HG03571 (cell line): ENCODE results near the gene VSTM4.

ENCODE experiments used
- ATAC-seq: cut with Tn5 transposase; IDR thresholded peaks from one replicate; pipeline ENCODE4 v1.9.1; 2021; ENCODE audit not compliant: unreplicated experiment

The VSTM4 gene

DNA sequence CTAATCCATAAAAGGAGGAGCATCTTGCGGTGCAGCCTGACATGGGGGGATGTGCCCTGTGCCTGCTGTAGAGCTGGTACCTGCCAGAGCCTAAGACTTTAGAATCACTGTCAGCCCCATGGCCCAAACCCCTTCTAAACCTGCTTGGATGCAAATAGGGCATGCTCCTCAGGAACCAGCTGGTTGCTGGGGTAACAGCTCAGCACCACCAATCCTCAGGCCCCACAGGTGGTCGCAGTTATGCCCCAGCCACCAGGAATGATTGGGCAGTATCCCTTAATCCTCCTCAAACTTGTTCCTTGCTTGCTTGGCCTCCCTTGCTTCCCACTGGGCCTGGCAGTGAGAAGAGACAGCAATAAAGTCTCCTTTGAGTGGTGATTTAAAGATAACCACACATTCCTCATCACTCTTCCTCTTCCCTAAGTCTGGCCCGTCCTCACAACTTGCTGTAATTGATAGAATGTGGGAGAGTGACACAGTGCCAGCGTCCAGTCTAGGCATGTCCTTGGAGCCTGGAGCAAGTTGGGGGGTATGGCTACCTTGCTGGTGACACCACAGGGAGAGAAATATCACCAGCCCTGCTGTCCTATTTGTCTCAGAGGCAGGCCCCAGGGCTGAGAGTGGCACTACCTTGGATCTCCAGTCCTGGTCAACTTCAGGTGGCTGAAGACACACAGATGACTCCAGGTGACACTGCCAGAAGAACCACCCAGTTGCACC, 43.0 kb downstream of the VSTM4 start:
- no peak for ATAC-seq

DNA sequence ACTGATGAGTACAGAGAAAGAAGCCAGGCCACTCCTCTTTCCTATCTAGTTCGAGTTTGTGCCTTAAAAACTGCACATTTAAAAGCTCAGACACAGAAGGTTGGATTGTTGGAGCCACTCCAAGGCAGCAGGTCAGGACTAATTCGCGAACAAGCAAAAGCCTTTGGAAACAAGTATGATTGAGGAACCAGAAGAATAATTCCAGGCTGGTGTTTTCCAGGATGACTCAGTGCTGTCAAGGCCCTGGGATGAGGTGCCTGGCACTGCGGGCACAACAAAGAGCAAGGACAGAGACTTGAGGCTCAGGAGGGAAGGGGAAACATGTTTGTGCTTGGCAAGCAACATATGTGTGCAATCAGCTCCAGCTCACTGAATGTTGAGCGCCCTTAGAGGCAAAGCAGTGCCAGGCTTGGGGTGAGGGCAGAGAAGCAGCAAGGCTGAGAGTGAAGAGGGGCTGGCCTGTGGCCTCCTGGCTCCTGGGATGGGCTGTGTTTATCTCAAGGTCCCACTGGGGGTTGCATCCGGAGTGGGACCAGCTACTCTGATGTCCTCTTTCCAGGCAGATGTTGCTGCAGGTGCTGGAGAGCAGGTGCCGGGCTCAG, 44.1 kb downstream of the VSTM4 start:
- ATAC-seq: no peak

DNA sequence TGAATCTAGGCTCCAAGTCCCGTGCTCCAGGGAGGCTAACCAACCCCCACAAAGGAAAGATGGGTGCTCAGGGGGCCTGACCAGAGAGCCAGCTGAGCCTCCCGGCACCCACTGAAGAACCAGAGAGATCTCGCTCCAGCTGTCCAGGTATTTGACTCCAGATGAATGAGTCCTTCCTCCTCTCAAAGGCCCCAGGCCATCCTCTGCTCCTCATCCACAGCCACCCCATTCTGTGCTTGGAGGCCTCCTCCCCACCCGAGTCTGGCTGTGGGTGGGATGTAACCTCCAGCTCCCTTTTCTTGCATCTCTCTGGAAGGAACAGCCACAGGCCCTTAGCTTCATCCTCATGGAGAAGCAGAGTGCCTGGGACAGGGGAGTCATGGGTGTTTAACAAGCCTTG, 44.6 kb downstream of the VSTM4 start:
- ATAC-seq: no peak

DNA sequence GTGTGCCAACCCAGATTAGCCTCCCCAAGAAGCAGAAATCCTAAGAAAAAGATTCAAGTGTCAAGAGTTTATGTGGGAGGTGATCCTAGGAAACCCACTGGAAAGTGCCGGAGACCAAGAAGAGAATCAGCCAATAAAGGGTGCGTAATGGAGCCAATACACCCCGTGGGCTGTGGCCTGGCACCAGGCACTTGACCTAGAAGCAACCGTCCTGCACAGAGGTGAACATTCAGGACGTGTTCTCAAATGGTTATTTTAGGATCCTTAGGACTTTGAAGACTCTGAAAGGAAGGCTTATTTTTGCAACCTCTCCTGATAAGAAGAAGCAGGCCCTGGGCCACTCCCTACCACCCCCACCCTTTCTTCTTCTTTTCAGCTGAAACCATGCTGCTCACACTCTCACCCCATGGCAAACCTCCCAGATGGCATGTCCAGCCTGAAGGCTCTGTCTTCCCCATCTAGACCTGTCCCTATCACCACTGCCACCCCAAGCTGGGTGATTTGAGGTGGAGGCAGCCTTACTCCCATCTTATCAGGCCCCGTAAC, 46.6 kb downstream of the VSTM4 start:
- no peak for ATAC-seq

DNA sequence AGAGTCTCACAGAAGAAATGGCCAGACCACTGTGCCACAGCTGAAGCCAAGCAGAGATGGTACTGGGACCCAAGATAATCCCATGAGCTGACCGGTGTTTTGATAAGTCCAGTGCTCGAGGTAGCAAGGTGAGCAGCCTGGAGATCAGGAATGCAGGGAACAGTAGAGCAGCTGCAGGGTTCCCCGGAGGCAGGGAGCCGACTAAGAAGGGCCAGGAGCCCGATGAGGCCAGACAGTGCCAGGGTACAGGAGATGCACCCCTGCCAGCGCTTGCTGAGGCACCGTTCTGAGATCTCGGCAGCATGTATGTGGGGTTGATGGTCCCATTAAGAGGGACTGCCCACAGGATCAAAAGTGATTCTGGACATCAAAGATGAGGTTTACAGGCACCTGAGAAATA, 47.1 kb downstream of the VSTM4 start:
- no peak for ATAC-seq

DNA sequence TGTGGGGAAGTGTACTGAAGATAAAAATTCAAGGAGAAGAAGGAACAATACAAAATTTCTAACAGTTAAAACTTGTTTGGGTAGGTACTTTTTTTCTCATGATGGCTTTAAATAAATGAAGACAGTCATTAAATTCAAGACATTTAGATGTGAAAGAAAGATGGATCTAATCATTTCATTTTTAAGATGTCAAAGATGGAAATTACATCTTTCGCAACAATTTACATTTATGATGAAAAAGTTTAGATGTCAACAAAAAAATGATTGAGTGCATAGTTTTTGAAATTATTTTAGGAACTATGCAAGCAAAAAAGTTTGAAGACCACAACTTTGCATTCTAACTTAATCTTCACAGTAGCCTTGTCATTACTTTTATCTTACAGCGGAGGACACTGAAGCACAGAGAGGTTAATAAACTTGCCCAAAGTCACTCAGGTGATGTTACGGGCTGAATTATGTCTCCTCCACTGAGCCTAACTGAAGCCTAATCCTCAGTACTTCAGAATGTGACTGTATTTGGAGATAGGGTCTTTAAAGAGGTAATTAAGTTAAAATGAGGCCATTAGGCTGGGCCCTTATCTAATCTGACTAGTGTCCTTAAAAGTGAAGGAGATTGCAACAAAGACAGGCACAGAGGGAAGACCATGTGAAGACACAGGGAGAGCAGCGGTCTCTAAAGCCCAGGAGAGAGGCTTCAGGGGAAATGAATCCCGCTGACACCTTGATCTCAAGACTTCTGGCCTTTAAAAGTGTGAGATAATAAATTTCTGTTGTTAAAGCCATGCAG, 48.2 kb downstream of the VSTM4 start:
- no peak for ATAC-seq

DNA sequence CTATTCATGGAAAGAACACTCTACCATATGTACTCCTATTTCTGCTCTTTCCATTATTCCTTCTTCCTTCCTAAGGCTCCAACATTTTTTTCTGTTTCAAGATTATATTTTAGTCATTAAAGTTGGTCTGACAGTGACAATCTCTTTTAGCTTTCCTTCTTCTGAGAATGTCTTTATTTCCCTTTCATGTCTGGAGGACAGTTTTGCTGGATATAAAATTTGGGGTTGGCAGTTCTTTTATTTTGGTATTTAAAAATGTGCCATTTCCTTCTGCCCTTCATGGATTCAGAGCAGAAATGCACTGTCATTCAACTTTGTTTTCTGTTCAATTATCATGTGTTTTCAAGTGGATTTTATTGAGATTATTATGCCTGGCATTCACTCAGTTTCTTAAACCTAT, 53.1 kb downstream of the VSTM4 start:
- ATAC-seq: no peak

DNA sequence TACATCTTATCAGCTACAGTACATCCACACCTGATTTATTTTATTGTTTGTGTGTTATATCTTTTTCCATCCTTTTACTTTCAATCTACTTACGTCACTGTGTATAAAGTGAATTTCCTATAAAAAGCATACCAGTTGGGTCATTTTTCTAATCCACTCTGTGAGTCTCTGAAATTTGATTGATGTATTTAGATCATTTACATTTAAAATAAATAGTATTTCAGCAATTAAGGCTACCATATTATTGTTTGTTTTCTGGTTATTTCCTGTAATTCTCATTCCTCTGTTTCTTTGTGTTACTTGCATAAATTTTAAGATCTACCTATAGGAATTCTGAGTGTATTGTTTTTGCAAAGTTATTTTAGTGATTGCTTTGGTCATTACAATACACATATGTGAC, 53.7 kb downstream of the VSTM4 start:
- ATAC-seq: no peak

DNA sequence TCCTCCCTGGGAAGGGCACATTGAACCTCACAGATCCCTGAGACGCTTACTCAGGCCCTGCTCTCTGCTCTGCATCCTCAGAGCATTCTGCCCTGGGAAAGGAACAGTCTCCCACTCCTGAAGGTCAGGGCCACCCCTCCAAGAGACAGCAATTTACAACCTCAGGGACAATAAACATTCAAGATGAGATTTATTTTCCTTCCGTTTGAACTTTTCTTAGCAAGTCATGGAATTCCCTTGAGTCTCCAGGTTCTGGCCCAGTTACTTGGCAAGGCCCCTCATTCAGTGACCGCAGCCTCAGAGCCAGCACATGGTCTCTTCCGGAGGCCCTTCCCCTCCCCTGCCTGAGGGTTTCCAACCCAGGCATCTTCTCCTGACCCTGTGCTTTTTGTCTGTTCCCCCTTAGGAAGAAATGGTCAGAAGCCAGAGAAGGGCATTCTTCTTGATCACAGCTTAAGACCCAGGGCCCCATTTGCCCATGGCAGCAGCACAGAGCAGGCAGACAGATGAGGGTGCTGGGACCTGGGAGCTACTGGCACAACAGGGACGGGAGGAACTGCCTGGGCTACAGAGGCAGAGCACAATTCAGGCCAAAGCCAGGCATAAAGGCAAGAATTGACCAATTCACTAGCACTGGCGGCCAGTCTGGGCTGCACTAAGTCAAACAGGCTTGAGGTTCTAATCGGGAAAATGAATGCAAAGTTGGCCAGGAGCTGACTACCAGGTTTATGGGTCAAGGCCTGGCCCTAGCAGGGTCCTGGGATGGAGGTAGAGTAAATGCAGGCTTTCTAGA, 56.7 kb downstream of the VSTM4 start:
- no peak for ATAC-seq

DNA sequence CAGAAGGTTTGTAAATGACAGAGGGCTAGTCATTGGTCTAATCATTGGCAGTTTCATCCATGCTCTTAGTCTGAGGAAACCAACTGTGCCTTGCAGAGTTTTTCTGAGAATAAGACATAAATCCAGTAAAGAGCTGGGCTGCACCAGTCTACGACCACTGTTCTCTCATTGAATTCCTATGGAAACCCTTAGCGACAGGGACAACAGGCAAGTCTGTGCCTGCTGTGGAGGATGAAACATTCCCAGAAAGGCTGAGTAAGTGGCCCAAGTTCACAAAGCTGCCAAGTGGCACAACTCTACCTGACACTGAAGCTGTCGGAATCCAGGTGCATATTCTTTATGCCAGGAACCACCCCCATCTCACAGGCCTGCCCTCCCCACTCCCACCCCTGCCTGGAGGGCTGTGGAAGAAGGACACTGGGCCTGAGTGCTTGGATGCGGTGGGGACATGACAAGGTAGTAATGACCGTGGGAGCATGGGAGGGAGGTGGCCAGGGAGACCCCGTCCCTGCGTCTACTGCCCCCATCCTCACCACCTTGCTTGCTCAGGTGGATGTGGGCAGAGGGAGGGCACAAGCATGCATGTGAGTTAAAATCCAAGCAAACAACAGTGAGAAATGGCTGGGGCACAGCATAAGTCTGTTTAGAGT, 58.0 kb downstream of the VSTM4 start:
- no peak for ATAC-seq

DNA sequence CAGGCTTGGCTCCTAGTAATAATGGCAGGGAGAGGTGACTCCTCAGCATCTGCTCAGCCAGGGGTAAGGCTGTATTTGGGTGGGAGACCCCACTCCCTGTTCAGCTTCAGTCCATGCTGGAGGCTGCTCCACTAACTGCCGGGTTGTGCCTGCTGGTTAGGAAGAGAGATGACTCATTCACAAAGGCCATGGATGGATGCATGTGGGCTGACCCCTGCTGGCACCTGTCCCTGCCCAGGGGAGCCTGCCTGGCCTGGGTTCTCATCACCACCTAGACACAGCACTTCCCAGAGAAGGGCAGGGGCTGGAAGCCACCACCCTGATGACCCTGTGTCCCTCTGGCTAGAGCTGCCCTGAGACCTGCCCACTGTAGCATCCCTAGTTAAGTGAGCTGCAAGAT, 59.0 kb downstream of the VSTM4 start:
- ATAC-seq: no peak

DNA sequence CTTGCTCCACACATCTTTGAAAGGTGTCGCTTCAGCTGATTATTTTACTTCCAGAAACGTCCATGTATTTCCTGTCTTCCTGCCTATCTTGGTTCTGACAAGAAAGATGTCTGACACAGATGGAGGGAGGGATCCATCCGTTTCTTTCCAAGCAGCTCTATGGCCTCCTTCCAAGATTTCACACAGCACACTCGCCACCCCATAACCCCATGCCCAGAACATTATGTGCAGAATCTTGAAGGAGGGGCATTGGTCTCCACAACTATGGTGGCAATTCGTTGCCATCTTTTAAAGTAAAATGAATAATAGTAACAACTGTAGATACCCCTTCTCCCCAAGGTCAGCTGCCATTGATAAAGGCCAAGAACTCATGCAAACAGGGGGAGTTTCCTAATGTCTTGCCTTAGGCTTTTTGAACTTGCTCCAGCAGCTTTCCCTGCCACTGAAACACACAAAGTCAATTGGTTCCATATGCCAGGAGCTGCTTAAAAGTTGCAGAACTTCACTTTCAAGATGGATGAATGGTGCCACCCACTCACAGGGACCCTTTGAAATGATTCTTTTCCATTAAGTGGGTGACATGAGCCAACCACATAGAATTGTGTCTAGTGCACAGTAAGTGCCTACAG, 60.0 kb downstream of the VSTM4 start:
- ATAC-seq: no peak

DNA sequence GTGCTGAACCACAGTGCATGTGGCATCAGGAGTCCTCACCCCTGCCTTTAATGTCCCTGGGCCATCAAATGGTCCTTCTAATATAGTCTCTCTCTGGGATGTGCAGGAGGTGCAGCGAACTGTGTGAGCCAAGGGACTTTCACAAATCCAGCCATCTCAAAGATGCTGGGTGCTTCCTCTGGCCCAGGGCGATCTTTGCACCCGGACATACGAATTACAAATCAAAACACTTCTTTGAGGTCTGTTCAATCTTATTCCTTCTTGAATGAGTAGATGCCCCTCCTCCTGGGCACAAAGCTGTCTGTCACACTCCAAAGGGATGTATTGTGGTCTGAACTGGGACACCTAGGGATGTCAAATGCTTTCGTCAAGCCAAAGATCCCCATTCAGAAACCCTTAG, 60.6 kb downstream of the VSTM4 start:
- no peak for ATAC-seq

DNA sequence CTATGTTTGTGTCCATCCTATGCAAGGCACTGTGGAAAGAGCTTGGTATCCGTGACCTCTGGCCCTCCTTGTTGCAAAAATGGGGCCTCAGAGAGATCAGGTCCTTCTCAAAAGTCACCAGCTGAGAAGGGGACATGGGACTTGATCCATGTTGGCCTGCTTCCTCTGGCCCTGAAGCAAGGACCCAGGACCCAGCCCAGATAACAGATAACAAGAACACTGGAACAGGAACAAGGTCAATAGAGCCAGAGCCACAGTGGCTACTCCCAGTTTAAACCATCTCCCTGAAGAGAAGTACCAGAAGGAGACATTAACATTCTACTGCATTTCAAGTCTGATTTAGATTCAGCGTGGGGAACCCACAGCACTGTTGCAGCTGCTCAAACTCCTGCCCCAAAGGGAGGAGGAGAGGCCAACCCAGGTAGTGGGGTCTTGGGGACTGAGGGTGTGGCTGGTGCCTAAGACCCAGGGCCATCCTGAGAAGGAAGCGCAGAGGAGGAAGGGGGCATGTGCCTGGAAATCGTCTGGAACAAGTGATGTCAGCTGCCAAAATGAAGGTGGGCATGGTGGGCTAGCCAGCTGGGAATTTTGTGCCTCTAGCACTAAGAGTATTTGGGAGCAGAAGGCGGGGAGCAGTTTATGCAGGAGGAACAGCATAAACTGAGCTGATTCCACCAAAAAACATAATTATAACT, 61.2 kb downstream of the VSTM4 start:
- ATAC-seq: no peak

DNA sequence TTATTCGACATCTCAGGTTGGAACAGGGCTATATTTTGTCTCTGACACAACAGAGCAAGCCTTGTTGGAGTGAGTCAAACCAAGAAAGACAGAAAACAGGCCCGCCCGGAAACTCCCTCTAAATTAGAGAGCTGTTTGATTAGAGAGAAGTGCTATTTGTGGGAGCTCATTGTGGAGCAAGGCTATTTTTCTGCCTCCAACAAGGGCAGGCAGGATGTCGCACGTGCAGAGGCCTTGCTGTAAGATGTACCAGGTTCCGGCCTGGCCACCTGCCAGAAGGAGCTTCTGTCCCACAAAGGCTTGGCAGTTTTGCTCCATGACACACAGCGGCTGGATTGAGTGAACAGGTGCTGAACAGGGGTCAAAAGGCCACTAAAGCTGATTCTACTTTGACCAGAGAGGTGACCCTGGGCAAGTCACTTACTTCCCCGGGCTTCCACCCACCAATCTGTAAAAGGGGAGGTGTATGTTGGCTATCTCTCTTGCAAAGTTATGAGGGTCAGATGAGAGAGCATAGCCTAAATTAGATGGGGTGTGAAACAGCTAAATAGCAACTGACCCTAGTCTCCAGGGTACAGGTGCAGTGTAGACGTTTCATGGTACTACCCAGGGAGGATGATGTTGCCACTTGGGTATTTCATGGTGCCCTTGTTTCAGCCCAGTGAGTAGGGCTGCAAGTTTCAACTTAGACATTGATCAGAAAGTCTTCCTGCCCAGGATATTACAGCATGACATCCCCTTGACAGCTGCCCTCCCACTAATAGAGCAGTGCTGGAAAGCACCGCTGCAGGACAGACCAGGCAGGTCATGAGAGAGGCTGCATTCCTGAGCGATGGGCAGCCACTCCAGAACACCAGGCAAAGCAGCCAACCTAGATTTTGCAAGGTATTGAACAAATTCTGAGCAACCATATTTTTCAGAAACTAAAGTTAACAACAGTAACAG, 62.0 kb downstream of the VSTM4 start:
- ATAC-seq: peak; percentile 47

DNA sequence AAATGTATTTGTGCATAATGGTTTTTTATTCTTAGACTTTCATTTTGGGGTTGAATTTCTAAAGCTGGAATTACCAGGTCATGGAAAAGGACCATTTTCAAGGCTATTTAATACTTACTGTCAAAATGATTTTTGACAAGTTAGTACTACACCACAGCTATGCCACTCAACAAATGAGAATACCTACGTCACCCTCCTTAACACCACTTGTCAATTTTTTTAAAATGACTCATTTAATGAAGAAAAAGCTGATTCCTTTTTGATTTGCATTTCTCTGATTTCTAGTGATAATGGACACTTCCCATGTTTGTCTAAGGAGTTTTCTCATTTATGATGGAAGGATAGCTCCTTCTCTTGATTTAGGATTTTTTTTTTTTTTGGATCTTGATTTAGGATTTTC, 63.3 kb downstream of the VSTM4 start:
- ATAC-seq: no peak

DNA sequence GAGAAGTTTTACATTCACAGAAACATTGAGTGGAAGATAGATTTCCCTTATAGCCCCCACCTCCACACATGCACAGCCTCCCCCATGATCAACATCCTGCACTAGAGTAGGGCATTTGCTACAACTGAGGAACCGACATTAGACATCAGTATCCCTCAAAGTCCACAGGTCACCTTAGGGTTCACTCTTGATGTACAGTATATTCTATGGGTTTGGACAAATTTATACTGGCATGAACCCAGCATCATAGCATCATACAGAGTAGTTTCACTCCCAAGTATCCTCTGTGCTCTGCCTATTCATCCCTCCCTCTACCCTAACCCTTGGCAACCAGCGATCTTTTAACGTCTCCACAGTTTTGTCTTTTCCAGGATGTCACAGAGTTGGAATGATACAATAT, 64.4 kb downstream of the VSTM4 start:
- ATAC-seq: no peak

DNA sequence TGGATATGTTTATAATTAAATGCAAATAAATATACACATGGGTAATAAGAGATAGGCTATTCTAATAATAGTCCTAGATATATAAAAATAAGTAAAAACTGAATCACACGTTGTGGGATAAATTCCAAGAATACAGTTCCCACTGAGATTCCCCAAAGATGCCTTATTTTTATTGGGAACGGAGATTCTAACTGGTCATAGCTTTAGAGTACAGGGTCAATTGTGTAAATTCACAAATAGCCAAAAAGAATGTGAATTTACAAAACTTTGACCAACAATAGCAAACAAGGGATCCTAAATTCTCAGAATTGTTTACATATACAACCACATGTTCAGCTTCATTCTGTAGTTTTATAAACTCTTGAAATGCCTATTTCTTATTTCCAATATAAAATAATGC, 65.0 kb downstream of the VSTM4 start:
- no peak for ATAC-seq

DNA sequence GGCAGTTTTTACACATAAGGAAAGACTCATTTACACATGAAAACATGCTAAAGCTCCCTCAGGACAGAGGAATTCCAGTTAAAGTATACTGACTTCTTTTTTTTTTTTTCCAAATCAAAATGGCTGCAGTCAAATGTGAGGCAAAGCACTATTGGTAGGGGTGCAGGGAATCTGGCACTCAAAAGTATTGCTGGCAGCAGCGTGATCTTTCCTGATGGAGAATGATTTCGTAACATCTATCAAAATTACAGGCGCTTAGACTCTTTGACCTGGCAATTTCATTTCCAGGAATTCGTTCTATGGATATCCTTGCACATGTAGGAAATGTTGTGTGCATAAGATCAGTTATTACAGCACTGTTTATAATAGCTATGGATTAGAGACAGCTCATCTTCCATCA, 65.7 kb downstream of the VSTM4 start:
- ATAC-seq: no peak
